IMR-90 (cell line): ENCODE results near the gene ERBB4. TPM values are rescaled to one million over a fixed set of nuclear protein-coding genes. Genes with fewer than 3 reads are reported as not detected.

Experiments used
- ATAC-seq: fragments of 200-7000 bp; cut with Tn5 transposase; 2 replicates; pipeline ENCODE4 v1.9.1; 2020; ENCODE audit warnings: low read depth, mild to moderate bottlenecking, moderate library complexity
- BruUV-seq: library from RNA; stranded (reverse); fragments of 400-500 nt; replicated peaks from 2 replicates; lab custom pipeline; 2021; lab: Mats Ljungman, UMichigan
- CTCF ChIA-PET: fragments of 300-600 bp; formaldehyde crosslinking; extraction: SDS; loops from one replicate; lab custom pipeline; 2021; ENCODE audit warnings: antibody characterized with exemption; lab: Yijun Ruan, JAX
- POLR2A ChIA-PET: fragments of 300-600 bp; sonication (Branson Sonifier 250); formaldehyde crosslinking; loops from one replicate; lab custom pipeline; 2022; ENCODE audit warnings: antibody characterized with exemption; ENCODE audit not compliant: unreplicated experiment; lab: Charles Lee
- DNase-seq: peaks from one replicate; pipeline ENCODE4 v3.0.0; 2013
- H2AFZ ChIP-seq: replicated peaks from 2 replicates; pipeline ENCODE3; 2013; ENCODE audit warnings: low read length, mild to moderate bottlenecking; ENCODE audit not compliant: poor library complexity
- H2AK5ac ChIP-seq: 2 replicates; pipeline ENCODE4 v1.6.1; 2013; ENCODE audit warnings: low read depth, low read length, inconsistent platforms
- H2AK9ac ChIP-seq: replicated peaks from 2 replicates; pipeline ENCODE3; 2013; ENCODE audit warnings: mild to moderate bottlenecking, low read depth, low read length, moderate library complexity; ENCODE audit not compliant: poor library complexity
- H2BK120ac ChIP-seq: 2 replicates; pipeline ENCODE4 v1.6.1; 2013; ENCODE audit warnings: low read depth, low read length, inconsistent platforms
- H2BK15ac ChIP-seq: 3 replicates; pipeline ENCODE4 v1.6.1; 2013; ENCODE audit warnings: low read depth, low read length, inconsistent platforms
- H2BK20ac ChIP-seq: 2 replicates; pipeline ENCODE4 v1.6.1; 2013; ENCODE audit warnings: low read depth, mild to moderate bottlenecking, inconsistent platforms, low read length, moderate library complexity
- H2BK5ac ChIP-seq: 2 replicates; pipeline ENCODE4 v1.6.1; 2013; ENCODE audit warnings: mild to moderate bottlenecking, low read depth, low read length, inconsistent platforms; ENCODE audit not compliant: poor library complexity, severe bottlenecking
- H3K14ac ChIP-seq: replicated peaks from 2 replicates; pipeline ENCODE4 v1.6.1; 2013; ENCODE audit warnings: low read depth, low read length, inconsistent platforms
- H3K18ac ChIP-seq: 2 replicates; pipeline ENCODE4 v1.6.1; 2013; ENCODE audit warnings: low read depth, low read length, control low read depth
- H3K23ac ChIP-seq: 2 replicates; pipeline ENCODE4 v1.6.1; 2013; ENCODE audit warnings: low read depth, low read length, inconsistent platforms
- H3K27ac ChIP-seq: 2 replicates; pipeline ENCODE4 v1.5.1; 2013; ENCODE audit warnings: mild to moderate bottlenecking, control low read depth, low read length; ENCODE audit not compliant: insufficient read depth
- H3K27me3 ChIP-seq: 2 replicates; pipeline ENCODE4 v1.6.1; 2013; ENCODE audit warnings: low read length; ENCODE audit not compliant: control insufficient read depth, insufficient read depth
- H3K36me3 ChIP-seq: 2 replicates; pipeline ENCODE4 v1.6.1; 2013; ENCODE audit warnings: low read length, mixed read lengths; ENCODE audit not compliant: control insufficient read depth, insufficient read depth
- H3K4ac ChIP-seq: 2 replicates; pipeline ENCODE4 v1.6.1; 2013; ENCODE audit warnings: low read depth, low read length, inconsistent platforms
- H3K4me1 ChIP-seq: 2 replicates; pipeline ENCODE4 v1.6.1; 2013; ENCODE audit warnings: low read length, mixed read lengths; ENCODE audit not compliant: control insufficient read depth, insufficient read depth
- H3K4me2 ChIP-seq: 2 replicates; pipeline ENCODE4 v1.6.1; 2013; ENCODE audit warnings: low read depth, mild to moderate bottlenecking, control low read depth, low read length, moderate library complexity
- H3K4me3 ChIP-seq: 2 replicates; pipeline ENCODE4 v1.5.1; 2013; ENCODE audit warnings: low read depth, mild to moderate bottlenecking, control low read depth, low read length, moderate library complexity; ENCODE audit not compliant: insufficient read depth
- H3K56ac ChIP-seq: 2 replicates; pipeline ENCODE4 v1.6.1; 2013; ENCODE audit warnings: low read length, inconsistent platforms; ENCODE audit not compliant: insufficient read depth; ENCODE audit errors: extremely low read depth
- H3K79me1 ChIP-seq, 2 experiments: 2 replicates each; pipeline ENCODE4 v1.6.1; 2013; ENCODE audit warnings: low read length in 2 of 2, inconsistent platforms in 1 of 2, low read depth in 1 of 2
- H3K9ac ChIP-seq: 2 replicates; pipeline ENCODE4 v1.6.1; 2013; ENCODE audit warnings: low read depth, low read length, control low read depth
- H3K9me1 ChIP-seq: 2 replicates; pipeline ENCODE4 v1.6.1; 2013; ENCODE audit warnings: low read length, inconsistent platforms; ENCODE audit not compliant: insufficient read depth
- H3K9me3 ChIP-seq: 2 replicates; pipeline ENCODE4 v1.6.1; 2013; ENCODE audit warnings: low read length; ENCODE audit not compliant: control insufficient read depth, insufficient read depth
- H4K20me1 ChIP-seq: 2 replicates; pipeline ENCODE4 v1.6.1; 2013; ENCODE audit warnings: low read length, inconsistent platforms; ENCODE audit not compliant: insufficient read depth
- H4K5ac ChIP-seq: 2 replicates; pipeline ENCODE4 v1.6.1; 2013; ENCODE audit warnings: mild to moderate bottlenecking, low read depth, low read length, control low read depth
- H4K8ac ChIP-seq, 2 experiments: 2 replicates each; pipeline ENCODE4 v1.6.1; 2013; ENCODE audit warnings: low read depth in 2 of 2, low read length in 2 of 2, control low read depth in 1 of 2, inconsistent platforms in 1 of 2
- H4K91ac ChIP-seq: 2 replicates; pipeline ENCODE4 v1.6.1; 2013; ENCODE audit warnings: low read depth, low read length, inconsistent platforms; ENCODE audit not compliant: insufficient read depth
- BHLHE40 ChIP-seq: fragments of 150-350 bp; IDR thresholded peaks from 2 replicates; pipeline ENCODE4 v1.6.1; 2016; ENCODE audit warnings: mild to moderate bottlenecking, low read depth, low read length
- CEBPB ChIP-seq: IDR thresholded peaks from 2 replicates; pipeline ENCODE4 v1.6.1; 2012; ENCODE audit warnings: low read depth, low read length, improper control_type of control experiment
- CHD1 ChIP-seq: IDR thresholded peaks from 2 replicates; pipeline ENCODE4 v1.6.1; 2012; ENCODE audit warnings: low read depth, low read length, improper control_type of control experiment
- CTCF ChIP-seq: conservative IDR thresholded peaks from 2 replicates; pipeline ENCODE4 v1.5.1; 2012; ENCODE audit warnings: mild to moderate bottlenecking, low read depth, low read length, improper control_type of control experiment
- ELK1 ChIP-seq: fragments of 150-350 bp; IDR thresholded peaks from 2 replicates; pipeline ENCODE4 v1.6.1; 2016; ENCODE audit warnings: low read depth, mild to moderate bottlenecking, low read length, moderate library complexity, borderline replicate concordance
- FOS ChIP-seq: fragments of 150-350 bp; IDR thresholded peaks from 2 replicates; pipeline ENCODE4 v1.6.1; 2016; ENCODE audit warnings: low read depth, low read length
- MAFK ChIP-seq: IDR thresholded peaks from 2 replicates; pipeline ENCODE4 v1.6.1; 2012; ENCODE audit warnings: low read depth, low read length, improper control_type of control experiment
- MAZ ChIP-seq: IDR thresholded peaks from 2 replicates; pipeline ENCODE4 v1.6.1; 2012; ENCODE audit warnings: low read depth, mild to moderate bottlenecking, low read length, improper control_type of control experiment, moderate library complexity, borderline replicate concordance
- MXI1 ChIP-seq: IDR thresholded peaks from 2 replicates; pipeline ENCODE4 v1.6.1; 2012; ENCODE audit warnings: low read depth, mild to moderate bottlenecking, low read length, moderate library complexity, borderline replicate concordance
- NFE2L2 ChIP-seq: fragments of 150-350 bp; IDR thresholded peaks from 2 replicates; pipeline ENCODE4 v1.6.1; 2016; ENCODE audit warnings: low read depth, mild to moderate bottlenecking, low read length
- POLR2A ChIP-seq: IDR thresholded peaks from 2 replicates; pipeline ENCODE4 v1.6.1; 2012; ENCODE audit warnings: mild to moderate bottlenecking, low read depth, low read length
- RAD21 ChIP-seq: IDR thresholded peaks from 2 replicates; pipeline ENCODE4 v1.6.1; 2012; ENCODE audit warnings: low read length, improper control_type of control experiment
- RCOR1 ChIP-seq: IDR thresholded peaks from 2 replicates; pipeline ENCODE4 v1.6.1; 2012; ENCODE audit warnings: mild to moderate bottlenecking, low read length, improper control_type of control experiment; ENCODE audit not compliant: insufficient replicate concordance
- RFX5 ChIP-seq: IDR thresholded peaks from 2 replicates; pipeline ENCODE4 v1.8.0; 2012; ENCODE audit warnings: low read depth, mild to moderate bottlenecking, low read length, moderate library complexity
- SMC3 ChIP-seq: fragments of 150-350 bp; IDR thresholded peaks from 2 replicates; pipeline ENCODE4 v1.6.1; 2016; ENCODE audit warnings: low read depth, mild to moderate bottlenecking, antibody characterized with exemption, low read length, moderate library complexity
- USF2 ChIP-seq: fragments of 150-350 bp; IDR thresholded peaks from 2 replicates; pipeline ENCODE4 v1.6.1; 2017; ENCODE audit warnings: mild to moderate bottlenecking, antibody characterized with exemption, low read length, low read depth
- WGBS, 2 experiments: methylation state at CpG; one replicate each; pipeline versions ENCODE4 v1.1.5 to v1.1.7; 2013; ENCODE audit warnings: missing lambda C conversion rate in 2 of 2; ENCODE audit not compliant: insufficient read length in 1 of 2; ENCODE audit errors: extremely low coverage in 2 of 2; 5-methylcytosine and 5-hydroxymethylcytosine counted together
- dilution Hi-C: fragments of 300-500 bp; cut with HindIII; formaldehyde crosslinking; loops from one replicate; pipeline ENCODE4 v1.14.3; 2018; ENCODE audit warnings: low sequenced_read_pairs; ENCODE audit not compliant: unreplicated experiment
- in situ Hi-C: fragments of 300-500 bp; cut with MboI; formaldehyde crosslinking; loops from 3 replicates; pipeline ENCODE4 v1.14.3; 2019; ENCODE audit warnings: low sequenced_read_pairs, inconsistent platforms, mixed read lengths
- intact Hi-C: fragments of 100-400 bp; cut with micrococcal nuclease; formaldehyde crosslinking; loops from 2 replicates; pipeline ENCODE4 v1.10.0; 2022
- polyA plus RNA-seq, 3 experiments: library from polyadenylated mRNA; depleted of rRNA; stranded (reverse); fragments of >200 nt; gene quantifications; 2 replicates each; pipeline ENCODE4 v1.2.3, GENCODE V29; 2012; ENCODE audit warnings: low replicate concordance in 1 of 3
- total RNA-seq: library from RNA; depleted of rRNA; stranded (reverse); fragments of >200 nt; gene quantifications from 2 replicates; pipeline ENCODE4 v1.2.3, GENCODE V29; 2012

The ERBB4 gene
- total and polyA plus RNA-seq, 2 of the 4 experiments (the other 2 are of a cell fraction): not detected

GRCh38 chr2:211367711-211368110, 1170.9 kb downstream of the ERBB4 start:
- no peak overlapping the region for H3K9ac ChIP-seq
- no peak overlapping the region for H4K8ac ChIP-seq
- dilution Hi-C loops: no loop called here
- H3K14ac ChIP-seq: no peak overlapping the region
- no peak overlapping the region for H2BK20ac ChIP-seq
- no peaks in the 10 kb centered on the region for H3K9me1 ChIP-seq
- CTCF ChIA-PET: no interaction called here
- no peak overlapping the region for H2BK5ac ChIP-seq
- no peaks in the 10 kb centered on the region for H3K79me1 ChIP-seq
- TF ChIP-seq MAZ (no peak), CTCF (no peak), SMC3 (no peak), MXI1 (no peak), USF2 (no peak), CHD1 (no peak), RAD21 (no peak), FOS (no peak), CEBPB (no peak), ELK1 (no peak), MAFK (no peak), BHLHE40 (no peak), POLR2A (no peak), RFX5 (no peak), NFE2L2 (no peak), RCOR1 (no peak)
- no peak overlapping the region for H3K27ac ChIP-seq
- no peak overlapping the region for H3K4me3 ChIP-seq
- H3K4ac ChIP-seq: no peak overlapping the region
- H2AK9ac ChIP-seq: no peak overlapping the region
- BruUV-seq: no TSS peak
- H3K18ac ChIP-seq: no peak overlapping the region
- no peak overlapping the region for H2AFZ ChIP-seq
- H2AK5ac ChIP-seq: no peak overlapping the region
- no peak overlapping the region; the same call in 1 of the 2 replicates for H3K56ac ChIP-seq
- no peaks in the 10 kb centered on the region for H3K27me3 ChIP-seq
- no peak overlapping the region for H4K91ac ChIP-seq
- intact Hi-C loops: no loop called here
- H3K4me1 ChIP-seq: no peaks in the 10 kb centered on the region
- no peak overlapping the region for H3K4me2 ChIP-seq
- H3K9me3 ChIP-seq: peaks cover 13% of the 10 kb centered on the region
- POLR2A ChIA-PET: no interaction called here
- no peak for DNase-seq
- no peak for ATAC-seq
- H4K5ac ChIP-seq: no peak overlapping the region
- no peak overlapping the region for H3K23ac ChIP-seq
- WGBS, 2 experiments: no CpG with 5 or more reads among the region's 4 CpGs
- H2BK15ac ChIP-seq: no peak overlapping the region
- H3K36me3 ChIP-seq: no peaks in the 10 kb centered on the region
- H2BK120ac ChIP-seq: no peak overlapping the region
- no peaks in the 10 kb centered on the region for H4K20me1 ChIP-seq
- in situ Hi-C loops: no loop called here
